LNCaP clone FGC (cell line): Measurements from ENCODE around the gene MAP3K19.
"Not testable (repeated sequence)": the region's sequence is repeated elsewhere in the genome, so short reads cannot be mapped to it uniquely, and the experiment has no call there.

Source experiments
- DNase-seq: peaks from one replicate; pipeline ENCODE4 v3.0.0-alpha.2; 2011; ENCODE audit warnings: low read depth
- H3K4me3 ChIP-seq: 2 replicates; pipeline ENCODE4 v1.5.1; 2011; ENCODE audit warnings: mild to moderate bottlenecking, low read depth, low read length, control low read depth
- CTCF ChIP-seq: IDR thresholded peaks from 2 replicates; pipeline ENCODE4 v1.5.1; 2012; ENCODE audit warnings: mild to moderate bottlenecking; ENCODE audit not compliant: control insufficient read depth, insufficient read depth; ENCODE audit errors: extremely low read depth

MAP3K19 gene

GRCh38 chr2:135091681-135092080 is 44.4 kb upstream of the MAP3K19 start:
- TF ChIP-seq CTCF: no peak
- H3K4me3 ChIP-seq: no peak overlapping the region
- peak; percentile 57 for DNase-seq

DNA sequence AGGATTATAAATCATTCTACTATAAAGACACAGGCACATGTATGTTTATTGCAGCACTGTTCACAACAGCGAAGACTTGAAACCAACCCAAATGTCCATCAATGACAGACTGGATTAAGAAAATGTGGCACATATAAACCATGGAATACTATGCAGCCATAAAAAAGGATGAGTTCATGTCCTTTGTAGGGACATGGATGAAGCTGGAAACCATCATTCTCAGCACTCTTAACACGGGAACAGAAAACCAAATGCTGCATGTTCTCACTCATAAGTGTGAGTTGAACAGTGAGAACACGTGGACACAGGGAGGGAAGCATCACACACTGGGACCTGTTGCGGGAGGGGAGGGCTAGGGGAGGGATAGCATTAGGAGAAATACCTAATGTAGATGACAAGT is 42.4 kb upstream of the MAP3K19 start:
- not testable (repeated sequence) for H3K4me3 ChIP-seq, DNase-seq

DNA sequence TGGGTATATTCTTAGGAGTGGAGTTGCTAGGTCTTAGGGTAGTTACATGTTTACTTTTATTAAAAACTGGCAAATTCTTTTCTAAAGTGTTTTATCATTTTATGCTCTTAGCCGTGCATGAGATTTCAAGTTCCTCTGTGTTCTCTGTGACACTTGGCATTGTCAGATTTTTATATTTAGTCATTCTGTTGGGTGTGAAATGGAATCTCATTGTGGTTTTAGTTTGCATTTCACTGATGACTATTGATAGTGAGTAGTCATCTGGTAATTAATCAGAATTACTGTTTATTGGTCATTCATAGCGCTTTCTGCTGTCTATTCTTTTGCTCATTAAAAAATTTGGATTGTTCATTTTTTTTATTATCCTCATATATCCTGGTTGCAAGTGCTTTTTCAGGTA is 39.0 kb upstream of the MAP3K19 start:
- no peak for DNase-seq
- no peak overlapping the region for H3K4me3 ChIP-seq

GRCh38 chr2:135078417-135078816 is 31.2 kb upstream of the MAP3K19 start:
- no peak for TF ChIP-seq CTCF
- no peak overlapping the region for H3K4me3 ChIP-seq
- no peak for DNase-seq

More for the DNA sequence above, 39.0 kb upstream of the MAP3K19 start:
- TF ChIP-seq CTCF: no peak

- no peak for TF ChIP-seq CTCF
- DNase-seq: no peak
- H3K4me3 ChIP-seq: no peak overlapping the region
Observed at GRCh38 chr2:135076556-135076955, 29.3 kb upstream of the MAP3K19 start.

DNA sequence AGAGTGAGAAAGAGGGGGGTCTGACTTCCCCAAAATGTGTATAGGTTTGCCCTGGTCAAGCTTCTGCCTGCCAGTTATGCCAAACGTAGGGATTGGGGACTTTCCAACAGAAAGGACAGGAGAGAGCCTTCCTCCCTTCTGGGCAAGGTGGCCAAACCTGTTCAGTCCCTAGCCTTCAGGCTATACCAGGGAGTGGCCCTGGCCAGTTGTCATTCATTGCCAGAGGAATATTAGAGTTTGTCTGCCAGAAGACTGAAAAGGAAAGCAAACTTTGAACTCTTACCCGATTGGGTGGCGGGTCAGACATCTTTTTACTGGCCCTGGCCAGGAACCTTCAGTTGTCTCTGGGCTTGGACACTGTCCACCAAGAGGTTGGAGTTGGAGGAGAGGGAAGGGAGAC is 27.0 kb upstream of the MAP3K19 start:
- DNase-seq: peak; percentile 92
- TF ChIP-seq CTCF: no peak
- H3K4me3 ChIP-seq: peak overlapping the region; percentile 24; the same call in 1 of the 2 replicates

GRCh38 chr2:135072125-135072997 is 25.1 kb upstream of the MAP3K19 start:
- TF ChIP-seq CTCF: no peak
- DNase-seq: no peak
- no peak overlapping the region for H3K4me3 ChIP-seq
